SKM-1 (cell line): ENCODE results near the gene HMG20A.

Experiments
- DNase-seq: peaks from one replicate; lab custom pipeline; 2025; ENCODE audit not compliant: unreplicated experiment; lab: John Stamatoyannopoulos, UW

HMG20A gene

GRCh38 chr15:77532846-77533245 lies 112.2 kb downstream of the HMG20A start:
- DNase-seq, result no peak

- no peak for DNase-seq
Measured at GRCh38 chr15:77533578-77534430, 113.1 kb downstream of the HMG20A start.
